A549 treated with Mapracorat at 1 μM for 4 hours (cell line): Measurements from ENCODE around the gene TPPP2. TPM values are rescaled to one million over a fixed set of nuclear protein-coding genes. Genes with fewer than 3 reads are reported as not detected.

Experiments used
- total RNA-seq: library from RNA; stranded (reverse); fragments of 200-300 nt; extraction: Qiagen RNA extraction; gene quantifications from 5 replicates; pipeline ENCODE4 v1.2.3, GENCODE V29; 2022

Gene TPPP2
- not detected in 5 replicates for total RNA-seq

DNA sequence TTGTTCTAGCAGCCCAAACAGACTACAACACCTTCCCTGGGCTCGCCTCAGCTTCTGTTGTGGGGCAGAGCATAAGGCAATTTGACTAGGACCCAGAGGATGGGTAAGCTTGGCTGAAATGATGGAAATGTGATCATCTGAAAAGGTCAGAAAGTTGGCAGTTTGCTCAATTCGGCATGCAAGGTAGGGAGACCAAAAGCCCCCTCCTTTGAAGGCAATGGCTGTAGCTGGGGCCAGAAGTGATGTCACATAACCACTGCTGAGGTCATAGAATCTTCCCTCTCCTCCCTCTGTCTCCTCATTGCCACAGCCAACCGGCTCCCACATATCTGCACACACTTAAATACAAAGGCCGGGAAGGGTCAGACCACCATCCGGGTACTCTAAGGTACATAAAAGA lies at the start of gene TPPP2:
Gene TPPP2 (plus strand): TSS at position 301 of the 400 bp plus-strand sequence. CDS start 365 bp downstream, outside the sequence.

DNA sequence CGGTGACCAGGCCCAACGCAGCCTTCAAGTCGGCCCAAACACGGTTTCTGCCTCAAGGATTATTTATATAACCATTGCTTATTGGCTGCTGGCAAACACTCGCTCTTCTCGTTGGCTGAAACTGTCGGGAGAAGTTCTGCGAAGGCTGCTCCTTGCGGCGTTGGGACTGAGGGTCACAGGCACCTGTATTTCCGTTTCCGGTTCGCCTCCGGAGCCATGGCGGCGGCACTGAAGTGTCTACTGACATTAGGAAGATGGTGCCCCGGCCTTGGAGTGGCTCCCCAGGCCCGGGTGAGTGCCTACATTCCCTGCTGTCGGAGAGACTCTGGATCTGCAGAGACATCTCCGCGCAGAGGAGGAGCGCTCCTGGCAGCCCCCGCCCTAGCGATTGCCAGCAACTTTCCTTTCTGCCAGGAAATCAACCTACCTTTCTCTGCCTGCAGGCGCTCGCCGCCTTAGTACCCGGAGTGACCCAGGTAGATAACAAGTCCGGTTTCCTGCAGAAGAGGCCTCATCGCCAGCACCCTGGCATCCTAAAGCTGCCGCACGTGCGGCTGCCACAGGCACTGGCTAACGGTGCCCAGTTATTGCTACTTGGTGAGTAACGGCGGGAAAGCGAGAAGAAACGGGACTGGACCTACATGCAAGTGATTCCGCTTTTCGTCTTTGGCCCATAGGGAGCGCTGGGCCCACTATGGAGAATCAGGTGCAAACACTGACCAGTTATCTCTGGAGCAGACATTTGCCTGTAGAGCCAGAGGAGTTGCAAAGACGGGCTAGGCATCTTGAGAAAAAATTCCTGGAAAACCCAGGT lies 40.0 kb upstream of the TPPP2 start, which contains the start of gene METTL17:
Gene METTL17 (plus strand): TSS at position 194 of the 814 bp plus-strand sequence. CDS start 23 bp downstream, at position 217.

DNA sequence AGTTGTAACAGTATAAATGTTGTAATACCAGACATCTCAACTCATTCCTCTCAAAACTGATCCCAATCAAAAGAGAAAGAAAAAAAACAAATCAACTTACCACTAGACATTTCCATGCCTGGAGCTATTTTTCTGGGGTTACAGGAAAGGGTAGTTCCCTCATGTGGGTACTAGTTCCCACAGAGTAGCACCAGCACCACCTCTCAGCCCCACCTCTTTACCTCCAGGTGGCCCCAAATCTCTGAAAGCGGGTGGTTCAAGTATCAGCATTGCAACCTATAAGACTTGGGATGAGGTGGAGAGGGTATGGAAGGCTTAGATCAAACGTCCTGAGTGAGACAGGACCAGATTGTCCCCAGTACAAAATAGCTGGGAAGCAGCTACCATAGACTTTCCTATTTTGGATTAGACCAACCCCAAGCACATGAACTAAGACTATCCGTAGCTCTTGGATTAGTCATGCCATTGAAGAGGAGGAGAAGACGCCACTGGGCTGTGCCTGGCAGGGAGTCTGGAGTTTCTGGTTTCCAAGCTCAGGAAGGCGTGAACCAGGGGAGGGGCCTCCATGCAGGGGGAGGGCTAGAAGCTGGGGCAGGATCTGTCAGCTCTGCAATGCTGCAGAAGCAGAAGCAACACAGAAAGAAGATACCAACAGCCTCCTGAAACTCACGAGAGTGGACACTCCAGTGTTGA lies 31.2 kb upstream of the TPPP2 start, which contains the start of gene SLC39A2:
Gene SLC39A2 (plus strand): TSS at position 620 of the 693 bp plus-strand sequence. CDS start 154 bp downstream, outside the sequence.

DNA sequence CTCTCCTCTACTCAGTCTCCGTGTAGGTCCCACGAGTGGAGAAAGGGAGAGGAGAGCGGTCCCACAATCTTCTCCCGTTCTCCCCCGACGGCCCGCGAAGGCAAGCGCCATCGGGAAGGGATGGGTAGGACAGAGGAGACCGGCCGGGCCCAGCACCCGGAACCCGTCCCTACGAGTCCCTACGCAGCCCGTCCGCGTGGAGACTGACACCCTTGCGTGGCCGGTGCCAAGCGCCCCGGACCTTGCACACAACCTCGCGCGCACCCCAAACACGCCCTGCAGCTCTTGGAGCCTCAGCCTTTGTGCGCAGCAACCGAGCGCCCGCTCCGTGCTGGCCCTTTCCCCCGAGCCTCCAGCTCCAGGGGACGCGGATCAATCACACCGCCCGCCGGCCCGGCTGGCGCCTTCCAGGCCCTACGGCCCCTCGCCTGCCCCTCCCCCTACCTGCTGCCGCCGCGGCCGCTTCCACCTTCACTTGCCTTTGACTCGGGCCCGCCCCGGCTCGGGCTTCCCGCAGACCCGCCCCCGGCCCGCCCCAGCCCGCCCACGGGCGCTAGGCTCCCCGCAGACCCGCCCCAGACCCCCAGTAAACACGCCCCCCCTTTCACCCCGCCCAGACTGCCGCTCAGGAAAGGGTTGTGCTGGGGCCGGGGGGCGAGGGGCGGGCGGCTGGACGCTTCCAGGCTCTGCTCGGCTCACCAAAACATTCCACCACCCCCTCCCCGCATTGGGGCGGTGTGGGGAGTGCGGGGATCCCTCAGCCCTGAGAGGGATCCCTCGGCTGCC lies 5.2 kb upstream of the TPPP2 start, which contains the start of gene NDRG2:
Gene NDRG2 (minus strand): TSS at position 477 of the 786 bp plus-strand sequence. CDS start 1,746 bp downstream, outside the sequence.

DNA sequence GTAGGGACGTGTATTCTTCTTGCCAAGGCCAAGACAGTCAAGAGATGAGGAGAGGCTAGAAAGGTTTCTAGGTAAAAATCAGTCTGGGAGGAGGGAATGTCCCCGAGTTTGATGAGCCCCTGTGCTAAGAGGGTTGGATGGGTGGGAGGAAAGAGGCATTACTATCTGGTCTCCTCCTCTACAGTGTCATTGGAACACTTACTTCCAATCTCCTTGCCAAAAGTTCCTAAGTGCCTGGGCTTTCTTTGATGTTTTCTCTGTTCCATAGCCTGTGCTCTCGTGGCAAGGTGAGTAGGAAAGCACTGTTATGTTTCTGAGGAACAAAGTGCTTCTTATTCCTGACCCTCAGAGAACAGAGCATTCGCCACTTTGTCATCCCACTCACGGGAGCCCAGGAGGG lies 4.7 kb downstream of the TPPP2 start, which contains the start of gene RNASE13:
Gene RNASE13 (minus strand): TSS at position 101 of the 400 bp plus-strand sequence. CDS start 519 bp downstream, outside the sequence.

DNA sequence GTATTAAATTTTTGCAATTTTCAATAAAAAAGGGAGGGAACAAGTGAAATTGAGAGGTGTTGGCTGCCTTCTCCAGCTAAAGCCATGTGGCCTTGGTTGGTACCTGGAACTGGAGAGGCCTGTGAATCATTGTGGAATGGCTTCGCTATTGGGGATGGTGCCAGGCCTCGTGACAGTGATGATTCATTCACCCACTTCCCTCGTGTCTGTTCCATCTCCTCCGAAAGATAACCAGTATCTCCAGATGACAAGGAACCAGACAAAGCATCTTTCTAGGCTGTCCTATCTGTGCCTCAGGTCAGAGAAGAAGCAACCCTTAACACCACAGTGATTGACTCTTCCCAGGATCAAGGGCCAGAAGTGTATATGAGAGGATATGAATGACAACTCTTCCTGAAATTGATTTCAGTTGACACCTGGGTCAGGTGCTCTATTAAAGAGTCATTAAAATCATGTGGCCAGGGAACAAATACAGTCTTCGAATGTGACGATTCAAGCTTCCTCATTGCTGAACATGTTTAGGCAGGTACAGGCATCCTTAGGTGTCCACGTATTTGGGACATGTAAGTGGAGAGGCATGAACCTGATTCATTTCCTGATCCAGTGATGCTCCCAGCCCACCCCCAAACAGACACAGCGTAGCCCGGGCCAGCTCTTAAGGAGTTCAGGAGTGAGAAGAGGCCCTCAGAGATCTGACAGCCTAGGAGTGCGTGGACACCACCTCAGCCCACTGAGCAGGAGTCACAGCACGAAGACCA lies 11.8 kb downstream of the TPPP2 start, which contains the start of gene RNASE7:
Gene RNASE7 (plus strand): TSS at position 687 of the 758 bp plus-strand sequence. CDS start 631 bp downstream, outside the sequence.

DNA sequence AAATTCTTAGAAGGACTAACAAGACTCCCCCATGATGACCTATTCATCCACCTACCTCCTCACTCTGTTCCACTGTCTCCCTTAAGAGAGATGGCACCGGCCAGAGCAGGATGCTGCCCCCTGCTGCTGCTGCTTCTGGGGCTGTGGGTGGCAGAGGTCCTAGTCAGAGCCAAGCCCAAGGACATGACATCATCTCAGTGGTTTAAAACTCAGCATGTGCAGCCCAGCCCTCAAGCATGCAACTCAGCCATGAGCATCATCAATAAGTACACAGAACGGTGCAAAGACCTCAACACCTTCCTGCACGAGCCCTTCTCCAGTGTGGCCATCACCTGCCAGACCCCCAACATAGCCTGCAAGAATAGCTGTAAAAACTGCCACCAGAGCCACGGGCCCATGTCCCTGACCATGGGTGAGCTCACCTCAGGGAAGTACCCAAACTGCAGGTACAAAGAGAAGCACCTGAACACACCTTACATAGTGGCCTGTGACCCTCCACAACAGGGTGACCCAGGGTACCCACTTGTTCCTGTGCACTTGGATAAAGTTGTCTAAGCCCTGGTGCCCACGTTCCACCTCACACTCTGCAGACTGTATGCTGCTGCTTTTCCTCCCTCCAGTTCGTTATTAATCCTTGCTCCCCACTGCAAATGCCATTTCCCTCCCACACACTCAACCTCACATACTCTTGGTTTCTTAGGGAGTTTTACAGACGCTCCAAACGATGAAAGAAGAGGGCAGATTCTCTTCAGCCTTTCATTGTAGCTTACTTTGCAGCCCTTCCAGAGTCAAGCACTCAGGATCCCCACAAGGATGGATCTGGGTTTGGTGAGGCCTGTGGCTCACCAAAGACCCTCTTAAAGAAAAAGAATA lies 28.0 kb downstream of the TPPP2 start, which contains the start of gene RNASE8:
Gene RNASE8 (plus strand): TSS at position 20 of the 873 bp plus-strand sequence. CDS start 71 bp downstream, at position 91.

DNA sequence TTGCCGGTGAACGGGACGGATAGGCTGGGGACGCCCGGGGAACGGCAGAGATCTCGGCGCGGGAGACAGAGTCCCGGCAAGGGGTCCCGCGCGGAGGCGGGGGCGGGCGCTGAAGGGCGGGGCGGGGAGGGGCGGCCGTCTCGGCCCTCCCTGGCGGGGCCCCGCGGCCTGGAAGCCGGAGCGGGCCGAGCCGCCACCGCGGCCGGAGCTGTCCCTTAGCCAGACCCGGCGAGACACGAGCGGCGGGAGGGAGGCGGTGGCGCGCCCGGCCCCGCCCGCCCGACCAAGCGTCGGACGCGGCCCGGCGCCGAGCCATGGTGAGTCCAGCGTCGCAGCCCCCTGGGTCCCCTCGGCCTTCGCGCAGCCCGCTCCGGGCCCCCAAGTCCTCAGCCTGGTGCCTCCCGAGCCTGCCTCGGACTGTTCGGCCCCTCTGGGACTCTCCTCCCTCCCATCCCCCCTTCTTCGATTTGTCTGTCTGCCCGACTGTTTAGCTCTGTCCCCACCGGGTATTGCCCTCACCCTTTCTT lies 40.1 kb downstream of the TPPP2 start, which contains the start of gene ARHGEF40:
Gene ARHGEF40 (plus strand): TSS at position 222 of the 527 bp plus-strand sequence. CDS start 93 bp downstream, at position 315.

Other genes with a start within 250 kb of the TPPP2 start
- gene RNASE6, start 248.9 kb upstream of the TPPP2 start, total RNA-seq: not detected in 5 replicates
- gene RNASE1, start 227.4 kb upstream of the TPPP2 start, total RNA-seq: not detected in 5 replicates
- gene RNASE3, start 138.8 kb upstream of the TPPP2 start, total RNA-seq: not detected in 5 replicates
- not detected in 5 replicates for gene RNASE2, start 74.7 kb upstream of the TPPP2 start, total RNA-seq
- 69.9 to 81.0 TPM (median 74.6 TPM) in 5 replicates for gene METTL17, start 40.2 kb upstream of the TPPP2 start, total RNA-seq
- 0.17 TPM in 1 of 5 replicates, not detected in the others for gene SLC39A2, start 30.9 kb upstream of the TPPP2 start, total RNA-seq
- 2.2 to 3.9 TPM (median 2.7 TPM) in 5 replicates for gene NDRG2, start 5.2 kb upstream of the TPPP2 start, total RNA-seq
- gene RNASE13, start 4.6 kb downstream of the TPPP2 start, total RNA-seq: not detected in 5 replicates
- gene RNASE7, start 12.1 kb downstream of the TPPP2 start, total RNA-seq: not detected in 5 replicates
- not detected in 5 replicates for gene RNASE8, start 27.6 kb downstream of the TPPP2 start, total RNA-seq
- gene ARHGEF40, start 40.1 kb downstream of the TPPP2 start, total RNA-seq: 7.1 to 11.5 TPM (median 9.5 TPM) in 5 replicates
- gene ZNF219, start 68.4 kb downstream of the TPPP2 start, total RNA-seq: 19.4 to 32.5 TPM (median 31.9 TPM) in 5 replicates
- 0.64 to 1.1 TPM (median 0.76 TPM) in 5 replicates for gene TMEM253, start 70.8 kb downstream of the TPPP2 start, total RNA-seq
- gene OR5AU1, start 125.8 kb downstream of the TPPP2 start, total RNA-seq: not detected in 5 replicates
- gene HNRNPC, start 239.2 kb downstream of the TPPP2 start, total RNA-seq: 783 to 949 TPM (median 796 TPM) in 5 replicates
- 0.10 to 0.45 TPM (median 0.26 TPM) in 5 replicates for gene RPGRIP1, start 249.9 kb downstream of the TPPP2 start, total RNA-seq